Measurements from ENCODE around the gene IL12RB1. TPM values are rescaled to one million over a fixed set of nuclear protein-coding genes. Genes with fewer than 3 reads are reported as not detected.
"Not testable (repeated sequence)": the region's sequence is repeated elsewhere in the genome, so short reads cannot be mapped to it uniquely, and the experiment has no call there.

The IL12RB1 gene
- total and polyA plus RNA-seq, 7 donors, result 0.14 to 0.53 (median 0.17) TPM; not detected in 1

DNA sequence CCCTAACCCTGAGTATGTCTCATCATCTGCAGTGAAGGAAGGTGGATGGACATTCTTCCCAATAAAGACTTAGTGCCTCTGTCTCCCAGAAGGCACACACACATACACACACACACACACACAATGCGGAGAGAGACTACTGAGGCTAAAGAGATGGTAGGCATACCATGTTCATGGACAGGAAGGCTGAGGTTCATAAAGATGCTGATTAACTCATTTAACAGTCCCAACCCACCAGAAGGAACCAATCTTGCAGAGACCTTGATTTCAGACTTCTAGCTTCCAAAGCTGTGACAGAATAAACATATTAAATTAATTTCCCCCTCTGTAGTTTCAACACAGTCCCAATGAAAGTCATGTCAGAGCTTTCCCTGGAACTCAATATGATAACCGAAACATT is 45.7 kb downstream of the IL12RB1 start:
- intact Hi-C loops (cut with DNase I), result no loop called here
- ATAC-seq (no peak), DNase-seq (no peak)
- peaks cover 22% of the 10 kb centered on the region for H3K4me1 ChIP-seq
- TF ChIP-seq, protein P1, sequence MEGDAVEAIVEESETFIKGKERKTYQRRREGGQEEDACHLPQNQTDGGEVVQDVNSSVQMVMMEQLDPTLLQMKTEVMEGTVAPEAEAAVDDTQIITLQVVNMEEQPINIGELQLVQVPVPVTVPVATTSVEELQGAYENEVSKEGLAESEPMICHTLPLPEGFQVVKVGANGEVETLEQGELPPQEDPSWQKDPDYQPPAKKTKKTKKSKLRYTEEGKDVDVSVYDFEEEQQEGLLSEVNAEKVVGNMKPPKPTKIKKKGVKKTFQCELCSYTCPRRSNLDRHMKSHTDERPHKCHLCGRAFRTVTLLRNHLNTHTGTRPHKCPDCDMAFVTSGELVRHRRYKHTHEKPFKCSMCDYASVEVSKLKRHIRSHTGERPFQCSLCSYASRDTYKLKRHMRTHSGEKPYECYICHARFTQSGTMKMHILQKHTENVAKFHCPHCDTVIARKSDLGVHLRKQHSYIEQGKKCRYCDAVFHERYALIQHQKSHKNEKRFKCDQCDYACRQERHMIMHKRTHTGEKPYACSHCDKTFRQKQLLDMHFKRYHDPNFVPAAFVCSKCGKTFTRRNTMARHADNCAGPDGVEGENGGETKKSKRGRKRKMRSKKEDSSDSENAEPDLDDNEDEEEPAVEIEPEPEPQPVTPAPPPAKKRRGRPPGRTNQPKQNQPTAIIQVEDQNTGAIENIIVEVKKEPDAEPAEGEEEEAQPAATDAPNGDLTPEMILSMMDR (IDR thresholded peaks at IDR 0.05), result no peak
- H3K36me3 ChIP-seq (ENCODE audit: insufficient read depth in 1 of 2, low read depth in 1 of 2), result no peaks in the 10 kb centered on the region
- no peaks in the 10 kb centered on the region for H3K27me3 ChIP-seq (ENCODE audit: insufficient read depth in 3 of 3, low read length in 2 of 3)
- no peak overlapping the region for H3K4me3 ChIP-seq
- no peak overlapping the region for H3K27ac ChIP-seq
- H3K9me3 ChIP-seq, result peaks cover 14% of the 10 kb centered on the region
- 92 to 100% (median 98%) methylated on average over 2 of the region's 2 CpGs for WGBS, 3 donors

DNA sequence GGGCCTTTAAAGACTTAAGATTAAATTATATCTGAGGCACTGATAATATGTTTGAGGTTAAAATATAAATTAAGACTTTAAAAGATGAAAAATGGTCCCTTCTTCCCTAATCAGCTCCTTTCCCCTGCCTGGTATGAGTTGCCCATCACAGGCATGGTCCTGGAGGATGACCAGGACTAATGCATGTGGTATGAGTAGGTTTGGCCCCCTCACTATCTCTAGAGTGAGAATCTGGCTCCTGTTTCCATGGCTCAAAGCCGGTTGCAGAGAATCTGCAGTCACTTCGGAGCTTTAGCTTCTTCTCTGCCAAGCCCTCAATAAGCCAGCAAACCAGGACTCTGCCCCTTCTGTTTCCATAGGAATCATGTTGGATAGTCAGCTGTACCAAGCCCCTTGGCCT is 54.6 kb downstream of the IL12RB1 start:
- H3K9me3 ChIP-seq; H3K27me3 ChIP-seq (ENCODE audit: insufficient read depth in 3 of 3, low read length in 2 of 3); H3K4me3 ChIP-seq; DNase-seq; intact Hi-C loops (cut with DNase I); ATAC-seq; H3K36me3 ChIP-seq (ENCODE audit: insufficient read depth in 1 of 2, low read depth in 1 of 2): not testable (repeated sequence)
- H3K27ac ChIP-seq, result peak overlapping the region; percentile 90
- H3K4me1 ChIP-seq, result peaks cover 23% of the 10 kb centered on the region
- WGBS, 3 donors, result 21 to 43% (median 35%) methylated on average over 2 of the region's 2 CpGs

DNA sequence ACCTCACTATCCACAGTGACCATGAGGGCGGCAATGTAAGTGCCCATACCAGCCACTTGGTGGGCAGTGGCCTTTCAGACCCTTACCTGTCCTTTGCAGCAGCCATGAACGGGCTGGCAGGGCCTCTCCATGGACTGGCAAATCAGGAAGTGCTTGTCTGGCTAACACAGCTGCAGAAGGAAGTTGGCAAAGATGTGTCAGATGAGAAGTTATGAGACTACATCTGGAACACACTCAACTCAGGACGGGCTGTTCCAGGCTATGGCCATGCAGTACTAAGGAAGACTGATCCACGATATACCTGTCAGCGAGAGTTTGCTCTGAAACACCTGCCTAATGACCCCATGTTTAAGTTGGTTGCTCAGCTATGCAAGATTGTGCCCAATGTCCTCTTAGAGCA is 55.3 kb downstream of the IL12RB1 start:
- H3K9me3 ChIP-seq; intact Hi-C loops (cut with DNase I); H3K4me3 ChIP-seq; H3K36me3 ChIP-seq (ENCODE audit: insufficient read depth in 1 of 2, low read depth in 1 of 2); H3K27me3 ChIP-seq (ENCODE audit: insufficient read depth in 3 of 3, low read length in 2 of 3): not testable (repeated sequence)
- ATAC-seq, result peak; percentile 34 to 66 (median 53)
- WGBS, 3 donors, result 40 to 51% (median 49%) methylated on average over 5 of the region's 5 CpGs
- peak in 1 of 2 donors; percentile 55 for DNase-seq
- H3K4me1 ChIP-seq, result peaks cover 23% of the 10 kb centered on the region
- peak overlapping the region; percentile 90 for H3K27ac ChIP-seq

DNA sequence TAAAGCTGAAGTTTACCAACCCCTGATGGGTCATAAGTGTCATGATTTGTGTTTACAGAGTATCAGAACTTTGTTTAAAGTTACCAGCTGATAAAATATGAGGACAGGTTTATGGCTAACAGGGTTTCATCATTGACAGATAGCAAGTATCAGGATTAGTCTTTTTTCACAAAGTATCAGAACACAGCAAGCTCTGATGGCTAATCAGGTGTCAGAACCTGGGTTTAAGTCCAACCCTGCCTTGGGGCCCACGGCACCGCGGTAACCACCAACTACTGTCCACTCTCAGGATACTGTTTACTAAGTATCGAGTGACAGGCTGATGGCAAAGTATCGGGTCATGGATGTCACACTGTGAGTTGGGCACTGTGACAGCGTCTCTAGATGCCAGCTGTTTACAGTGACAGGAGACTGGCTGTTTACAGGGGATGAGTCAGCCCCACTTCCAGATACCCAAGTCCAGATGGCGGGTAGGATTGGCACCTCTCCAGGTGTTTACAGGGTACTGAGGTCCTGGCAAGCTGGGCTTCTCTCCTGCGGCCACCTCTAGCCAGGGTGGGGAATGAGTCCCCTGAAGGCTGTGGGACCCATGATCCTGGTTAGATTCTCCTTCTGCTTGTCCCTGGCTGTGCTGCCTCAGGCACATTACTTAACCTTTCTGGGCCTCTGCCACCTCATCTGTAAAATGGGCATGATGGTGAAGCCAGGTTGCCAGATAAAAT is 57.0 kb downstream of the IL12RB1 start:
- no peaks in the 10 kb centered on the region for H3K9me3 ChIP-seq
- no peaks in the 10 kb centered on the region for H3K27me3 ChIP-seq (ENCODE audit: insufficient read depth in 3 of 3, low read length in 2 of 3)
- ATAC-seq (peak; percentile 91 to 97 (median 96)), DNase-seq (peak; percentile 78 to 92)
- no peak overlapping the region for H3K4me3 ChIP-seq
- peak overlapping the region; percentile 90 for H3K27ac ChIP-seq
- 18 to 33% (median 23%) methylated on average over 8 of the region's 8 CpGs for WGBS, 3 donors
- TF ChIP-seq, protein P1 (IDR thresholded peaks at IDR 0.05), result no peak
- H3K36me3 ChIP-seq (ENCODE audit: insufficient read depth in 1 of 2, low read depth in 1 of 2), result no peaks in the 10 kb centered on the region
- H3K4me1 ChIP-seq, result peaks cover 25% of the 10 kb centered on the region
- intact Hi-C loops (cut with DNase I), result no loop called here

DNA sequence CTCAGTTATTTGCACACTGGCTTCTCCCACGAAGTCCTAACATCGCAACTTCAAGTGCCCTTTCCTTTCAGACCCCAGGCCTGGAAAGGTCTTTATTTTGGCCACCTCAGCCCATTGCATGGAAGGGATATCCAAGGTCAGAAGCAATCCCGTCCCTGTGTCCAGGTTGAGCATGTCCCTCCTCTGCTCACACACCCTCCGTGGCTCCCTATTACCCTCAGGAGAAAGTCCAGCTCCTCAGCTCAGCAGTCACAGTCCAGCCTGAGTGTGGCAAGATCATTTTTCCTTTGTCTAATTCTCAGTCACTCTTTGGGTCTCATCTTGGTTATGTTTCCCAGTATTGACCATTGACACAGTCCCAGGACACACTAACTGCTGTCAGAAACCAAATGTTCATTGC is 59.6 kb downstream of the IL12RB1 start:
- Histone ChIP-seq H3K27me3 (ENCODE audit: insufficient read depth in 3 of 3, low read length in 2 of 3) (no peaks in the 10 kb centered on the region), H3K36me3 (ENCODE audit: insufficient read depth in 1 of 2, low read depth in 1 of 2) (no peaks in the 10 kb centered on the region), H3K4me3 (no peak overlapping the region), H3K4me1 (peaks cover 47% of the 10 kb centered on the region), H3K27ac (peak overlapping the region; percentile 90), H3K9me3 (no peaks in the 10 kb centered on the region)
- no peak for ATAC-seq
- DNase-seq, result no peak
- TF ChIP-seq, protein P1 (IDR thresholded peaks at IDR 0.05), result no peak
- intact Hi-C loops (cut with DNase I), result no loop called here
- WGBS, 3 donors, result 88 to 95% (median 93%) methylated on average over 4 of the region's 4 CpGs
